Mesodermal cell (in vitro differentiated cells): Measurements from ENCODE around the gene LILRB5.
"Not testable (repeated sequence)": the region's sequence is repeated elsewhere in the genome, so short reads cannot be mapped to it uniquely, and the experiment has no call there.

ENCODE experiments used
- H3K27ac ChIP-seq: 2 replicates; pipeline ENCODE4 v1.7.0; 2013; ENCODE audit warnings: mild to moderate bottlenecking, low read depth, low read length, moderate library complexity; ENCODE audit not compliant: severe bottlenecking
- H3K36me3 ChIP-seq: 2 replicates; pipeline ENCODE4 v1.7.1; 2013; ENCODE audit warnings: mild to moderate bottlenecking, low read length, moderate library complexity; ENCODE audit not compliant: control insufficient read depth, insufficient read depth
- H3K4me1 ChIP-seq: one replicate; pipeline ENCODE4 v1.7.1; 2013; ENCODE audit warnings: mild to moderate bottlenecking, low read length; ENCODE audit not compliant: insufficient read depth, control insufficient read depth, poor library complexity, severe bottlenecking
- H3K4me3 ChIP-seq: 2 replicates; pipeline ENCODE4 v1.7.0; 2013; ENCODE audit warnings: low read length, control low read depth, mild to moderate bottlenecking; ENCODE audit not compliant: insufficient read depth, poor library complexity, severe bottlenecking; ENCODE audit errors: extremely low read depth
- H3K9me3 ChIP-seq: 2 replicates; pipeline ENCODE4 v1.7.1; 2013; ENCODE audit warnings: mild to moderate bottlenecking, low read length, moderate library complexity; ENCODE audit not compliant: control insufficient read depth
- WGBS, 2 experiments: methylation state at CpG; one replicate each; pipeline ENCODE4 v1.1.5; 2013; ENCODE audit warnings: missing lambda C conversion rate in 2 of 2; ENCODE audit not compliant: insufficient coverage in 2 of 2; 5-methylcytosine and 5-hydroxymethylcytosine counted together

The LILRB5 gene

DNA sequence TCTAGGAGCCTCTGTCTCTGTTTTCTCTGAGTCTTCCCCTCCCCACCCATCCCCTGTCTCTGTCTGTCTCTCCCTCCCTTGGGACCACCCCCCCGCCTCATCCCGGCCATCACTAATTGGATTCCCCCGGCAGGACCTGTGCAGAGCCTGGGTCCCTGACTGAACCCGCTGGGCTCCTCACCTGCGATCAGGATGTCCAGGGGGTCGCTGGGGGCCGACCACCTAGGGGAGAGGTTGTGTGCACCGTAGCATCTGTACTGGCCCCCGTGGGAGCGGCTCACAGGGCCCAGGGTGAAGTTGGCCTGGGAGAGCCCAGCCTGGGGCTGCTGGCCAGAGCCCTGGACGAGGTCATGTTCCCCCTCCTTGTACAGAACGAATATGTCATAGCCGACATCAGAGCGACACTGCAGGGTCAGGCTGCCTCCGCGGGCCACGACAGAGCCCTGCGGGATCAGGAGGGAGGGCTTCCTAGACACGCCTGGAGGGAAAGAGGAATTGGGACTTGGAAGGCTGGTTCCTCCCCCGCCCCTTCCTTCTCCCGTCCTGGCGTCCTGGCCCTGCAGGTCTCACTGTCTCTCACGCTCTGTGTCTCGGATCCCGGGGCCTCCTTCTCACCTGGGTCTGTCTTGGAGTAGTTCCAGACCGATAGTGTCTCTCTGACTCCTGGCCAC, 1.8 kb downstream of the LILRB5 start:
- H3K4me3 ChIP-seq, result no peak overlapping the region
- H3K4me1 ChIP-seq, result no peaks in the 10 kb centered on the region
- no peak overlapping the region for H3K27ac ChIP-seq
- H3K9me3 ChIP-seq, result no peaks in the 10 kb centered on the region
- WGBS, 2 experiments, result 76 to 80% methylated on average over 11 to 23 of the region's 26 CpGs
- no peaks in the 10 kb centered on the region for H3K36me3 ChIP-seq

DNA sequence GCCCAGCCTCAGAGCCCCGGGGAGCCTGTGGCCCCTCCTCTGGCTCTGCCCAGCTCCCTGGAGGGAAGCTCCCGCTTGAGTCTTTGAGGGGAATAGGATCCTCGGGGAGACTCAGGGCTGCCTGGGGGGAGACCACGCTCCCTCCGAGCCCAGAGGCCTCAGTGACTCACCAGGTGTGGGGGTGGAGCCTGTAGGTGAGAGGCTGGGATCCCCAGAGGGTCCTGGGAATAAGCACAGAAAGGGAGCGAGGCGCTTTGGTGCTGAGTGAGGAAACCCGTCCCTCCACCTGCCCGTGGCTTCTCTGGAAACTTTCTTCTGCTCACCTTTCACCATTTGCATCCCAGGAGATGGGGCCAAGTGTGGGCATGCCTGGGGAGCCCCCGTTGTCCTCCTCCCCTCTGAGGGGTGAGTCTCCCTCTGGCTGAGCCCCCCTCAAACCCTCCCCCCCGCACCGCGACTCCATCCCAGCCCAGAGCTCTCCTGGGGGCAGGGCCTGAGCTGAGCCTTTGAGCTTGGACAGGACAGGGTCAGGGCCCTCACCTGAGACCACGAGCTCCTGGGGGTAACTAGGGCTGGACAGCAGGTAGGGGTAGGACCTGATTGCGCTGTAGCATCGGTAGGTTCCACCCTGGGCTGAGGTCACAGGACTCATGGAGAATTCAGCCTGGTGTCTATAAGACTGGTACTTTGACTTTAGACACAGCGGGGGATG, 2.7 kb downstream of the LILRB5 start:
- Histone ChIP-seq H3K36me3 (no peaks in the 10 kb centered on the region), H3K4me3 (no peak overlapping the region), H3K4me1 (no peaks in the 10 kb centered on the region), H3K27ac (no peak overlapping the region), H3K9me3 (no peaks in the 10 kb centered on the region)
- WGBS, 2 experiments, result 78 to 86% methylated on average over 5 to 11 of the region's 17 CpGs

DNA sequence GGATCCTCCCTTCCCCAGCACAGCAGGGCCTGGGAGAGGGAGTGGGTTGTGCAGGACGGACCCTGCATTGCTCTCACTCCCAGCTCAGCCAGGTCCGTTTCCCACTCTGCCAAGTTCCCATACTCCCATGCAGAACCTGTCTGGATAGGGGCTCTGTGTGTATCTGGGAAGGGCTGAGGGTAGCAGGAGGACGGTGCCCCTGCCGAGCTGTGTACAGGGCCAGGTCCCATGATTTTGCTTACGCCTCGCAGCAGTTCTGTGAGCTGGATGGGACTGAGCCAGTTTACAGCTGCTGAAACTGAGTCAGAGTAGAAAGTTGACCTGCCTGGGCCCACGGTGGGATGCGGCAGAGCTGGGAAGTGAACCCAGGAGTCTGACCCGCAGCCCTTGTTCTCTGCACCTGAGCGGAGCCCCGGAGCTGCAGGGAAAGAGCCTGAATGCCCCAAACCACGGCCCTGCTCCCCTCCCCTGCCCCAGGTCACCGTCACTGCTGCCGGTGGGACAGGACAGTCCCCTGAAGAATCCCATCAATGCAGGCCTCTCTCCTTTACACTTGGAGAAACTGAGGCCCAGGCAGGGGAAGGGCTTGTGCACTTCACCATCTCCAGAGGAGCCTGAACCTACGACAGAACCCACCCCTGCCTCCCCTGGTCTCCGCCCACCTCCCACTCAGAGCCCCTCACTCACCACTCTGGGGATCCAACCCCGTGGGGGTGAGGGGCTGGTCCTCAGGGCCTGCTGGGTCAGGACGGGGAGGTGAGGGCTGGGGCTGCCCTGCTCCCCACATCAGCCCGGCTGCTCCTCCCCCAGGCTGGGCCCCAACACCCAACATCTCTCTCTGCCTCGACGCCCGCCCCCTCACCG, 3.5 kb downstream of the LILRB5 start:
- H3K4me3 ChIP-seq, result no peak overlapping the region
- 88 to 90% methylated on average over 13 of the region's 23 CpGs for WGBS, 2 experiments
- no peaks in the 10 kb centered on the region for H3K9me3 ChIP-seq
- no peak overlapping the region for H3K27ac ChIP-seq
- H3K4me1 ChIP-seq, result no peaks in the 10 kb centered on the region
- no peaks in the 10 kb centered on the region for H3K36me3 ChIP-seq

DNA sequence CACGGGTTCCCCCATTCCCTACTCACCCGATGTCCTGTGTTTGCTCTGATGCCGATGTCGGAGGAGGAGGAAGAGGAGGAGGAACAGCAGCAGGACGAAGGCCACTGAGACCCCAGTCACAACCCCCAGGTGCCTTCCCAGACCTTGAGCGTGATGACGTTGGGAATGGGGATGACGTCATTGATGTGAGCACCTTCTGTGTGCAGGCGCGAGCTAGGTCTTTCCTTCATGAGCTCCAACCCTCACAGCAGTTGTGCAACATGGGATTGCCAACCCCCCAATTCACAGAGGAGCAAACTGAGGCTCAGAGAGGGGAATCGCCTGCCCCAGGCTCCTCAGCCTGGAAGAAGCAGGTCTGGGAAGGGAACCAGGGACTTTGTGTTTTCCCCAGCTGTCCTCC, 4.2 kb downstream of the LILRB5 start:
- no peaks in the 10 kb centered on the region for H3K36me3 ChIP-seq
- no peaks in the 10 kb centered on the region for H3K9me3 ChIP-seq
- H3K4me3 ChIP-seq, result no peak overlapping the region
- no peak overlapping the region for H3K27ac ChIP-seq
- 89 to 94% methylated on average over 7 to 8 of the region's 11 CpGs for WGBS, 2 experiments
- no peaks in the 10 kb centered on the region for H3K4me1 ChIP-seq

DNA sequence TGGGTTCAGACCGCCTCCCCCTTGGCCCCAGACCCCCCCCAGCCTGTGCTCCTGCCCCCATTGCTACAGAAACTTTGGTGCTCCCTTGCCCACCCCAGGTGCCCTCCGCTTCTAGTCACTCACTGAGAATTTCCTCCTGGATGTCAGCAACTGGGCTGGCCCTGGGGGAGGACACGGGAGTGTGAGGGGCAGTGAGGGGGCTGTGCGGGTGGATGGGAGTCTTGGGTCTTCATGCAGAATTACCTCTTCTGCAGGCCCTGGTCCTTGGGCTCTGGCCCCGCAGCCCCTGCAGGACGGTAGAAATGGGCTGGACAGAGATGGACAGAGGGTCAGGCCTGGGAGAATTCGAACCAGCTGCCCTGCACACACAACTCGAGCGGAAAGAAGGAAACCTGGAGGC, 4.8 kb downstream of the LILRB5 start:
- Histone ChIP-seq H3K9me3 (no peaks in the 10 kb centered on the region), H3K27ac (no peak overlapping the region), H3K4me1 (no peaks in the 10 kb centered on the region), H3K36me3 (no peaks in the 10 kb centered on the region), H3K4me3 (no peak overlapping the region)
- WGBS, 2 experiments, result 75 to 87% methylated on average over 5 to 8 of the region's 9 CpGs

DNA sequence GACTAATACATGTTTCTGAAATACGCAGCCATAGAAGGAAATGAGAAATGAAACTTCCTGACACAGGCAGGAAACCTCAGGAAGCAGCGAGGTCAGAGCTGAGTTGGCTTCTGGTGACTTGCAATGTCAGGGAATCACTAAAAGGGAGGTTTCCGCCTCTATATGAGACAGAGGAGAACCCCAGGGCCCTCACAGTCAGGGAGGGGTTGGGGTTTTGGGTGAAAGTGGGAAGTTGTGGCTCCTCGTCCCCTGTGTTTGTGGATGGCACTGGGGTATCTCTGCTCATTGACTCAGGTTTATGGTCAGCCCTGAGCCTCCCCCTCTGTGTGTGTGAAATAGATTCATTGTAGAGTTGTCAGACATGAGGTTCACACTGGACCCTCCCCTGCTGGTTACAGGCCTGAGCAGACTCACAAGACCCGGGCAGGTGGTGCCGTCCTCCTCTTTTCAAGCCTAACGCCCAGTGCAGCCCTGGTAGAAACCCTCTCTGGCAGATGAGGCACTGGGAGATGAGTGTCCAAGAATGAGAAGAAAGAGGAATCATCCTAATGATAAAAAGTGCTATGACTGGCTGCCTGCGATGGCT, 9.0 kb downstream of the LILRB5 start:
- Histone ChIP-seq H3K36me3 (no peaks in the 10 kb centered on the region), H3K27ac (no peak overlapping the region), H3K9me3 (no peaks in the 10 kb centered on the region), H3K4me3 (no peak overlapping the region), H3K4me1 (no peaks in the 10 kb centered on the region)
- WGBS, 2 experiments, result 89 to 93% methylated on average over 8 of the region's 8 CpGs

DNA sequence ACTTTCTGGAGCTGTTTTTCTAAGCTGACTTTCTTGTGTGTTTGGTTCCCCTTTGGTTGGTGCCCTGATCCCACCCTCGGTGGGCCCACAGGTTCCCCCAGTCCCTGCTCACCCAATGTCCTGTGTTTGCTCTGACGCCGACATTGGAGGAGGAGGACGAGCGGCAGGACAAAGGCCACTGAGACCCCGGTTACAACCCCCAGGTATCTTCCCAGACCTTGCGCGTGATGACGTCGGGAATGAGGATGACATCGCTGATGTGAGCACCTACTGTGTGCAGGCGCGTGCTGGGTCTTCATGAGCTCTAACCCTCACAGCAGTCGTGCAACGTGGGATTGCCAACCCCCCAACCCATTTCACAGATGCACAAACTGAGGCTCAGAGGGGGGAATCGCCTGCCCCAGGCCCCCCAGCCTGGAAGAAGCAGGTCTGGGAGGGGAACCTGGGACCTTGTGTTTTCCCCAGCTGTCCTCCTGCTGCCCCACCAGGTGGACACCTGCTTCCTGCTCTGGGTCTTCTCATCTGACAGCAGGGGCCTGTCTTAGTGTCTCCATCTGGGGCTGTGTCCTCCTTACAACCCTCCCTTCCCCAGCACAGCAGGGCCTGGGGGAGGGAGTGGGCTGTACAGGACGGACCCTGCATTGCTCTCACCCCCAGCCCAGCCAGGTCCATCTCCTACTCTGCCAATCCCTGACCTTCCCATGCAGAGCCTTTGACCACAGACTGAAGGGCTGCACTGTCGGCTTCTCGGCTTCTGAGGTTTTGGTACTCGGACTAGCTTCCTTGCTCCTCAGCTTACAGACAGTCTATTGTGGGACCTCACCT, 9.8 kb downstream of the LILRB5 start:
- Histone ChIP-seq H3K36me3 (no peaks in the 10 kb centered on the region), H3K4me3 (no peak overlapping the region), H3K27ac (no peak overlapping the region), H3K9me3 (no peaks in the 10 kb centered on the region), H3K4me1 (no peaks in the 10 kb centered on the region)
- WGBS, 2 experiments, result 85 to 95% methylated on average over 9 to 15 of the region's 20 CpGs

DNA sequence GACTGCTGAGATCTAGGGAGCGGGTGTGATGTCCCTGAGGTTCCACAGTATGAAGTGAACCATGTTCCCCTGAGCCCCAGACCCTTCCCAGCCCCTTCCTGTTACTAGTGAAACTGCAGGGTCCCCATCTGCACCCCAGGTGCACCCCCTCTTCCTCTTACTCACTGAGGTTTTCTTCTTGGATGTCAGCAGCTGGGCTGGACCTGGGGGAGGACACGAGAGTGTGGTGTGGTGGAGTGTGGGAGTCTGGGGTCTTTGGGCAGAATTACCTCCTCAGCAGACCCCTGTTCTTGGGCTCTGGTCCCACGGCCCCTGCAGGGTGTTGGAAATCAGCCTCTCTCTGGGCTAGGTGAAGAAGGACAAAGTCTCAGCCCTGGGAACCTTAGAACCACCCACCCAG, 11.1 kb downstream of the LILRB5 start:
- Histone ChIP-seq H3K4me3 (no peak overlapping the region), H3K9me3 (no peaks in the 10 kb centered on the region), H3K36me3 (no peaks in the 10 kb centered on the region), H3K27ac (no peak overlapping the region), H3K4me1 (no peaks in the 10 kb centered on the region)
- 100% methylated on average over 1 of the region's 3 CpGs; no CpG with 5 or more reads in 1 of the 2 experiments for WGBS, 2 experiments

DNA sequence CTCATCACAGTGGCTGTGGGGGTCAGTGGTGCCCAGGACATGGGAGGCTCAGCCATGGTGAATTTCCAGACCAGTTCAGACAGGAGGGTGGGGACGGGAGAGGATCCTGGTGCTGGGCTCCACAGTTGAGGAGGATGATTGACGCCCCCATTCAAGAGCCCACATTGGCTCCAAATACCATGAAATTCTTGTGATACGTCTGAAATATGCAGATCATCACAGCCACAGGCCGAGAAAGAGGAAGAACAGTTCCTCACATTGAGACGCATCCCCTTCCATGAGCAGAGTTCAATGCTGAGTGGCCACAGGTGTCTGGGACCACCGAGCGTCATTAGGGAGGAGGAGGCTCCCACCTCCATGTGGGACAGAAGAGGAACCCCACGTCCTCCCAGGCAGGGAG, 13.3 kb downstream of the LILRB5 start:
- not testable (repeated sequence) for H3K36me3 ChIP-seq, H3K4me1 ChIP-seq, H3K9me3 ChIP-seq, H3K4me3 ChIP-seq, H3K27ac ChIP-seq
- WGBS, 2 experiments, result no CpG with 5 or more reads among the region's 8 CpGs

DNA sequence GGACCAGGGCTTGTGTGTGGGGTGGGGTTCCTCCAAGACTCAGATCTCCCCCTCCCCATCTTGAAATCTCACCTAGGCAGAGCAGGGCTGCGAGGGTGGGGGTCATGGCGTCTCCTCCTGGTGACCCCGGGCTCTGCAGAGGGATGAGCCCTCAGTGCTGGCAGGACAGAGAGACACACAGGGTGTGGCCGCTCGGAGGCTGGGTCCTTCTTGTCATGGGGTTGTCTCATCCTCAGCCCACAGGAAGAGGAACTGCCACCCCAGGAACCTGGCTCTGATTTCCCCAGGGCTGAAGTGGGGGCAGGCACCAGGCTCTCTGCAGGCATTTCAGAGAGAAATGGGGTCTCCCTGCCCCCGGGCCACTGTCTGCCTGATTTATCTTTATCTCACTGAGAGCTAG, 14.4 kb downstream of the LILRB5 start, which contains the start of gene LILRA6:
TSS of gene LILRA6 (minus strand) at position 145 of the 400 bp plus-strand sequence.
- not testable (repeated sequence) for H3K4me1 ChIP-seq, H3K4me3 ChIP-seq, H3K36me3 ChIP-seq, H3K27ac ChIP-seq, H3K9me3 ChIP-seq
- 100% methylated on average over 1 of the region's 6 CpGs; no CpG with 5 or more reads in 1 of the 2 experiments for WGBS, 2 experiments
